K562 (cell line): ENCODE measurements around the gene PDZRN3. TPM values are rescaled to one million over a fixed set of nuclear protein-coding genes. Genes with fewer than 3 reads are reported as not detected.

Experiments used
- ATAC-seq: fragments of 200-7000 bp; cut with Tn5 transposase; 3 replicates; pipeline ENCODE4 v1.9.1; 2020; ENCODE audit warnings: moderate library complexity
- BruUV-seq: library from RNA; stranded (reverse); fragments of 400-500 nt; replicated peaks from 2 replicates; lab custom pipeline; 2021; lab: Mats Ljungman, UMichigan
- CTCF ChIA-PET: fragments of 300-600 bp; formaldehyde crosslinking; extraction: SDS; loops from one replicate; lab custom pipeline; 2021; ENCODE audit warnings: low intra/inter-chr PET ratio; lab: Yijun Ruan, JAX
- POLR2A ChIA-PET: fragments of 300-600, 350-650 bp; sonication (Branson Sonifier 250); formaldehyde crosslinking; extraction: SDS; loops from one replicate; lab custom pipeline; 2021; ENCODE audit warnings: antibody characterized with exemption, inconsistent platforms; lab: Yijun Ruan, JAX
- DNase-seq, 4 experiments: peaks; one replicate each; pipeline versions ENCODE4 v3.0.0 to v3.0.0-alpha.2; 2011 to 2018; ENCODE audit warnings: low spot score in 3 of 4, mixed read lengths in 3 of 4; ENCODE audit errors: extremely low read depth in 1 of 4
- FAIRE-seq: peaks from 2 replicates; lab custom pipeline; 2011; peaks lifted over from hg19 to GRCh38; lab: Jason Lieb, UNC
- H2AFZ ChIP-seq: 2 replicates; pipeline ENCODE4 v1.6.0; 2011; ENCODE audit warnings: low read depth, low read length, control low read depth, inconsistent platforms
- H3K27ac ChIP-seq: fragments of 200-600 bp; 3 replicates; pipeline ENCODE4 v1.8.0; 2011; ENCODE audit warnings: low read depth, mild to moderate bottlenecking, control low read depth, inconsistent platforms, low read length, moderate library complexity, mixed read lengths; ENCODE audit errors: extremely low read depth
- H3K27me3 ChIP-seq, 2 experiments: fragments of 300-600 bp in 1 of 2; 2 replicates in 1 of 2; 3 replicates in 1 of 2; pipeline versions ENCODE4 v1.6.0 to v1.8.0; 2011; ENCODE audit warnings: inconsistent platforms in 2 of 2, low read length in 2 of 2, mild to moderate bottlenecking in 1 of 2, mixed read lengths in 1 of 2, moderate library complexity in 1 of 2; ENCODE audit not compliant: control insufficient read depth in 2 of 2, insufficient read depth in 2 of 2
- H3K36me3 ChIP-seq: fragments of 300-600 bp; 3 replicates; pipeline ENCODE4 v1.8.0; 2011; ENCODE audit warnings: mild to moderate bottlenecking, low read length, inconsistent platforms; ENCODE audit not compliant: control insufficient read depth, insufficient read depth
- H3K4me1 ChIP-seq, 2 experiments: fragments of 200-600 bp in 1 of 2; replicated peaks in 1 of 2; 2 replicates in 1 of 2; 3 replicates in 1 of 2; pipeline versions ENCODE4 v1.5.1 to v1.8.0; 2011; ENCODE audit warnings: inconsistent platforms in 2 of 2, low read length in 2 of 2, mild to moderate bottlenecking in 1 of 2, mixed read lengths in 1 of 2, moderate library complexity in 1 of 2; ENCODE audit not compliant: control insufficient read depth in 2 of 2, insufficient read depth in 2 of 2
- H3K4me2 ChIP-seq: 2 replicates; pipeline ENCODE4 v1.6.1; 2011; ENCODE audit warnings: low read length, control low read depth, inconsistent platforms, mixed read lengths; ENCODE audit not compliant: insufficient read depth
- H3K4me3 ChIP-seq: fragments of 200-600 bp; sonication (generic), shearing (Covaris generic); 2 replicates; pipeline ENCODE4 v1.5.1; 2016; ENCODE audit warnings: control low read depth, inconsistent platforms
- H3K79me2 ChIP-seq: fragments of 200-600 bp; 3 replicates; pipeline ENCODE4 v1.8.0; 2011; ENCODE audit warnings: low read length, inconsistent platforms; ENCODE audit not compliant: control insufficient read depth, insufficient read depth
- H3K9ac ChIP-seq, 2 experiments: 2 replicates each; pipeline versions ENCODE4 v1.6.0 to v1.6.1; 2011; ENCODE audit warnings: low read depth in 2 of 2, low read length in 2 of 2, control low read depth in 1 of 2, inconsistent platforms in 1 of 2, mild to moderate bottlenecking in 1 of 2, mixed read lengths in 1 of 2; ENCODE audit not compliant: insufficient read depth in 1 of 2
- H3K9me1 ChIP-seq: one replicate; pipeline ENCODE4 v1.6.0; 2011; ENCODE audit warnings: inconsistent platforms, mild to moderate bottlenecking, low read length, moderate library complexity; ENCODE audit not compliant: control insufficient read depth, insufficient read depth
- H3K9me3 ChIP-seq: replicated peaks from 2 replicates; pipeline ENCODE4 v1.5.1; 2011; ENCODE audit warnings: low read depth, low read length, inconsistent platforms; ENCODE audit not compliant: control insufficient read depth, insufficient read depth
- H4K20me1 ChIP-seq: replicated peaks from 2 replicates; pipeline ENCODE4 v1.6.1; 2011; ENCODE audit warnings: low read length, inconsistent platforms, mixed read lengths; ENCODE audit not compliant: control insufficient read depth, insufficient read depth
- AFF1 ChIP-seq, 2 experiments: fragments of 450-650 bp; IDR thresholded peaks; 2 replicates each; pipeline ENCODE4 v1.6.1; 2018; ENCODE audit warnings: mild to moderate bottlenecking in 2 of 2, low read depth in 1 of 2; ENCODE audit not compliant: partially characterized antibody in 2 of 2
- CEBPZ ChIP-seq: fragments of 150-350 bp; IDR thresholded peaks from 2 replicates; pipeline ENCODE4 v1.6.1; 2014; ENCODE audit warnings: low read depth, mild to moderate bottlenecking, low read length, borderline replicate concordance
- FOXJ2 ChIP-seq: fragments of 200-800 bp; sonication (Bioruptor generic); IDR thresholded peaks from 2 replicates; pipeline ENCODE4 v1.6.1; 2016; ENCODE audit warnings: missing genetic modification characterization, missing compliant biosample characterization
- NCOA1 ChIP-seq: fragments of 450-650 bp; IDR thresholded peaks from 2 replicates; pipeline ENCODE4 v1.6.1; 2016; ENCODE audit warnings: low read depth
- RUNX1 ChIP-seq: sonication (generic); IDR thresholded peaks from 2 replicates; pipeline ENCODE4 v1.6.1; 2016; ENCODE audit warnings: antibody characterized with exemption, low read depth
- TCF7L2 ChIP-seq: fragments of 150-350 bp; IDR thresholded peaks from 2 replicates; pipeline ENCODE4 v1.6.1; 2016; ENCODE audit warnings: low read depth, mild to moderate bottlenecking, low read length, moderate library complexity
- ZBTB49 ChIP-seq: sonication (generic); formaldehyde crosslinking; IDR thresholded peaks from 2 replicates; pipeline ENCODE4 v1.8.0; 2022; ENCODE audit warnings: missing genetic modification reagents, mild to moderate bottlenecking, borderline replicate concordance
- ZNF146 ChIP-seq: IDR thresholded peaks from one replicate; pipeline ENCODE4 v1.6.1; 2018; ENCODE audit warnings: missing compliant biosample characterization; ENCODE audit not compliant: unreplicated experiment
- ZNF436 ChIP-seq: fragments of 250-450, 450-650 bp; sonication (Bioruptor Pico); formaldehyde crosslinking; IDR thresholded peaks from 2 replicates; pipeline ENCODE4 v1.7.0; 2020; ENCODE audit warnings: mild to moderate bottlenecking
- ZNF57 ChIP-seq: fragments of 450-650 bp; formaldehyde crosslinking; IDR thresholded peaks from 2 replicates; pipeline ENCODE4 v1.4.0; 2020; ENCODE audit warnings: mild to moderate bottlenecking, moderate library complexity
- ZNF778 ChIP-seq: fragments of 450-650 bp; formaldehyde crosslinking; IDR thresholded peaks from 2 replicates; pipeline ENCODE4 v1.4.0; 2020; ENCODE audit warnings: mild to moderate bottlenecking, moderate library complexity
- ZNF780A ChIP-seq: fragments of 250-450 bp; sonication (Bioruptor Pico); IDR thresholded peaks from 2 replicates; pipeline ENCODE4 v1.5.0; 2021; ENCODE audit warnings: mild to moderate bottlenecking
- WGBS: fragments of 100-300 bp; shearing (Covaris generic); methylation state at CpG from one replicate; pipeline ENCODE4 v1.1.6; 2016; ENCODE audit warnings: low coverage, mixed read lengths; ENCODE audit not compliant: insufficient coverage; ENCODE audit errors: missing lambda C conversion rate; 5-methylcytosine and 5-hydroxymethylcytosine counted together
- in situ Hi-C: fragments of 300-500 bp; cut with MboI; formaldehyde crosslinking; loops from 4 replicates; pipeline ENCODE4 v1.15.0; 2018; ENCODE audit warnings: inconsistent platforms, mixed read lengths
- intact Hi-C: fragments of 100-400 bp; cut with micrococcal nuclease; formaldehyde crosslinking; loops from 2 replicates; pipeline ENCODE4 v1.14.2; 2022
- polyA plus RNA-seq, 8 experiments: library from polyadenylated mRNA; depleted of rRNA in 4 of 8; stranded (reverse) in 5 of 8; unstranded in 3 of 8; fragments of >200 nt; fragmentation: Nextera tagmentation in 2 of 8; fragmentation: Illumina TruSeq in 1 of 8; extraction: Ambion mirVana in 2 of 8; extraction: Trizol in 1 of 8; gene quantifications; 2 replicates each; pipeline versions ENCODE4 v1.2.1 to v1.2.3, GENCODE V29; 2011 to 2014; ENCODE audit warnings: inconsistent platforms in 1 of 8, missing spikeins in 1 of 8
- total RNA-seq, 7 experiments: library from RNA; depleted of rRNA in 6 of 7; stranded (reverse); fragments of >200 nt in 6 of 7; fragmentation: Illumina TruSeq in 2 of 7; extraction: Trizol in 2 of 7; gene quantifications; 2 replicates each; pipeline versions ENCODE4 v1.2.1 to v1.2.3, GENCODE V29; 2011 to 2021; ENCODE audit warnings: low replicate concordance in 1 of 7

Gene PDZRN3
- total and polyA plus RNA-seq, 9 of the 15 experiments (the other 6 are each of a cell fraction or from before 2014, with no cell fraction given) = 0.16 TPM; not detected in 8

GRCh38 chr3:73669260-73669659 lies 44.5 kb upstream of the PDZRN3 start:
- H3K79me2 ChIP-seq = no peaks in the 10 kb centered on the region
- WGBS = 0% methylated on average over 3 of the region's 3 CpGs
- intact Hi-C loops = no loop called here
- TF ChIP-seq CEBPZ (no peak), ZNF780A (CRISPR knock-in tag) (no peak), ZNF778 (CRISPR knock-in tag) (no peak), TCF7L2 (no peak), ZNF436 (CRISPR knock-in tag) (no peak), ZBTB49 (CRISPR knock-in tag) (no peak), FOXJ2 (no peak), ZNF146 (CRISPR knock-in tag) (no peak), NCOA1 (no peak), AFF1 (IDR thresholded peaks at IDR 0.05; ENCODE audit: low read depth in 1 of 2, partially characterized antibody in 2 of 2) (no peak), ZNF57 (CRISPR knock-in tag) (no peak), RUNX1 (no peak)

More at GRCh38 chr3:73669260-73669659, 44.5 kb upstream of the PDZRN3 start:
- H3K27ac ChIP-seq = no peak overlapping the region
- H3K9me3 ChIP-seq = no peaks in the 10 kb centered on the region
- H3K4me2 ChIP-seq = no peak overlapping the region
- H3K4me1 ChIP-seq = no peaks in the 10 kb centered on the region
- H4K20me1 ChIP-seq = no peaks in the 10 kb centered on the region
- H2AFZ ChIP-seq = no peak overlapping the region
- in situ Hi-C loops = no loop called here
- CTCF ChIA-PET = no interaction called here
- no peaks in the 10 kb centered on the region for H3K27me3 ChIP-seq
- no peak for DNase-seq
- no peak for FAIRE-seq
- H3K36me3 ChIP-seq = no peaks in the 10 kb centered on the region
- no TSS peak for BruUV-seq
- no peak overlapping the region for H3K4me3 ChIP-seq
- H3K9me1 ChIP-seq = no peaks in the 10 kb centered on the region
- POLR2A ChIA-PET = no interaction called here
- no peak for ATAC-seq
- no peak overlapping the region for H3K9ac ChIP-seq
